BJ (cell line): ENCODE data around the gene SPAM1. TPM values are rescaled to one million over a fixed set of nuclear protein-coding genes. Genes with fewer than 3 reads are reported as not detected.
"Not testable (repeated sequence)": the region's sequence is repeated elsewhere in the genome, so short reads cannot be mapped to it uniquely, and the experiment has no call there.

Source experiments
- CTCF ChIA-PET: fragments of 350-600 bp; formaldehyde crosslinking; extraction: SDS; loops from one replicate; lab custom pipeline; 2021; ENCODE audit warnings: antibody characterized with exemption, inconsistent platforms; lab: Yijun Ruan, JAX
- POLR2A ChIA-PET: fragments of 300-600 bp; sonication (Branson Sonifier 250); formaldehyde crosslinking; extraction: SDS; loops from one replicate; lab custom pipeline; 2021; ENCODE audit warnings: antibody characterized with exemption; lab: Charles Lee
- DNase-seq: peaks from one replicate; pipeline ENCODE4 v3.0.0-alpha.2; 2011; ENCODE audit warnings: low read depth
- H3K27me3 ChIP-seq: 2 replicates; pipeline ENCODE4 v1.6.0; 2011; ENCODE audit warnings: low read length; ENCODE audit not compliant: control insufficient read depth, insufficient read depth
- H3K36me3 ChIP-seq: 2 replicates; pipeline ENCODE4 v1.5.1; 2011; ENCODE audit warnings: low read length; ENCODE audit not compliant: control insufficient read depth, insufficient read depth
- H3K4me3 ChIP-seq: 2 replicates; pipeline ENCODE4 v1.5.1; 2011; ENCODE audit warnings: low read depth, mild to moderate bottlenecking, control low read depth, low read length
- CTCF ChIP-seq: IDR thresholded peaks from 2 replicates; pipeline ENCODE4 v1.5.1; 2011; ENCODE audit warnings: low read depth, mild to moderate bottlenecking, control low read depth, inconsistent platforms, low read length, moderate library complexity; ENCODE audit not compliant: insufficient read depth
- polyA plus RNA-seq: library from polyadenylated mRNA; depleted of rRNA; stranded (reverse); fragments of >200 nt; gene quantifications from 2 replicates; pipeline ENCODE4 v1.2.3, GENCODE V29; 2011

Gene SPAM1
- polyA plus RNA-seq, 1 experiment, result not detected

- ChIA-PET CTCF (no interaction called here), POLR2A (no interaction called here)
- no peak for TF ChIP-seq CTCF
- Histone ChIP-seq H3K27me3 (no peaks in the 10 kb centered on the region), H3K4me3 (no peak overlapping the region), H3K36me3 (no peaks in the 10 kb centered on the region)
- no peak for DNase-seq
Measured at GRCh38 chr7:123888192-123888591, 36.8 kb upstream of the SPAM1 start.

DNA sequence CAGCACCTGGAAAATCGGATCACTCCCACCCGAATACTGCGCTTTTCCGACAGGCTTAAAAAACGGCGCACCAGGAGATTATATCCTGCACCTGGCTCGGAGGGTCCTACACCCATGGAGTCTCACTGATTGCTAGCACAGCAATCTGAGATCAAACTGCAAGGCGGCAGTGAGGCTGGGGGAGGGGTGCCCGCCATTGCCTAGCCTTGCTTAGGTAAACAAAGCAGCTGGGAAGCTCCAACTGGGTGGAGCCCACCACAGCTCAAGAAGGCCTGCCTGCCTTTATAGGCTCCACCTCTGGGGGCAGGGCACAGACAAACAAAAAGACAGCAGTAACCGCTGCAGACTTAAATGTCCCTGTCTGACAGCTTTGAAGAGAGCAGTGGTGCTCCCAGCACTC, 30.3 kb upstream of the SPAM1 start:
- H3K36me3 ChIP-seq, H3K4me3 ChIP-seq, DNase-seq, POLR2A ChIA-PET, H3K27me3 ChIP-seq, CTCF ChIA-PET: not testable (repeated sequence)

DNA sequence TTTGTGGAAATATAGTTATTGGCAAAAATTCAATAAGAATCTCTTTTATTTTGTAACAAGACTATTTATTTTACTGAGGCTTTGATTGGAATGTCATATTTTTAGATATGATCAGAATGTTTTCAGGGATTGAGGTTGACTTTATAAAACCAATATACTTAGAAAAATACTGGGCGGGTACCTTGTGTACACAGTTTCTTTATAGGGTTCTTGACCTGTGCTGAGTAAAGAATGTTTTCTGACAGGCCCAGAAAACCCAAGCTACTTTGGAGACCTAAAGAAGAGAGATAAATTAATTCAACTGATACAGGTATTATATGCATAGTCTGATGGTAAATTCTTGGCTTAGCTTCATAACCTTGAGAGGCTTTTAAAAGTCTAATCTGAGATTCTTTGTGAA, 23.9 kb upstream of the SPAM1 start:
- no peak for TF ChIP-seq CTCF
- no peaks in the 10 kb centered on the region for H3K36me3 ChIP-seq
- H3K27me3 ChIP-seq, result no peaks in the 10 kb centered on the region
- no peak overlapping the region for H3K4me3 ChIP-seq
- DNase-seq, result no peak
- ChIA-PET CTCF (no interaction called here), POLR2A (no interaction called here)

GRCh38 chr7:123905714-123906113, 19.3 kb upstream of the SPAM1 start:
- Histone ChIP-seq H3K4me3 (no peak overlapping the region), H3K36me3 (no peaks in the 10 kb centered on the region), H3K27me3 (no peaks in the 10 kb centered on the region)
- DNase-seq, result no peak
- CTCF ChIA-PET, result no interaction called here
- POLR2A ChIA-PET, result no interaction called here
- no peak for TF ChIP-seq CTCF

DNA sequence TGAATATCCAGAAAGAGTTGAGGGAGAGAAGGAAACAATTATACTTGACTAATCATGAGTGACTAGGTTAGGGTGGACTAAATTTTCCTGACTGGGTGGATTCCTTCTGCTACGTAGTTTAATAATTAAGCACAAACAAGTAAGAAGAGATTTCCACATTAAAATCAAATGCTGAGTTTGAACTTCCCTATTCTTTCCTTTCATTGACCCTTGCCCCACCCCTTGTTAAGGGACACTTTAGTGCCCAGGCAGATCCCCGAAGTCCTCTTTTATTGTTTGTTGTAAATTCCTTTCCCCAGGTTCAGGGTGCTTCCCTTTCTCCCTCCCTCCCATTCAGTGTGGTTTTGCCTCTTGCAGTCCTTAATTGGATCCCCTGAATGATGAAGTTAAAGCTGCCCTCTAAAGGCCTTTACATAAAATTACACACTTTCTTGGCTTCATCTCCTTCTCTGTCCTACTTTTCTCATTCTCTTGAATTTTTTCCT, 8.8 kb upstream of the SPAM1 start:
- Histone ChIP-seq H3K27me3 (no peaks in the 10 kb centered on the region), H3K36me3 (no peaks in the 10 kb centered on the region), H3K4me3 (no peak overlapping the region)
- no peak for DNase-seq
- no peak for TF ChIP-seq CTCF
- ChIA-PET CTCF (no interaction called here), POLR2A (no interaction called here)

- H3K4me3 ChIP-seq, result no peak overlapping the region
- no peak for DNase-seq
- ChIA-PET CTCF (no interaction called here), POLR2A (no interaction called here)
- H3K27me3 ChIP-seq, result no peaks in the 10 kb centered on the region
- no peaks in the 10 kb centered on the region for H3K36me3 ChIP-seq
- no peak for TF ChIP-seq CTCF
Measured at GRCh38 chr7:123917878-123918277, 7.2 kb upstream of the SPAM1 start.
